ENCODE data around the gene RPL10.
"Not testable (repeated sequence)": the region's sequence is repeated elsewhere in the genome, so short reads cannot be mapped to it uniquely, and the experiment has no call there.

The RPL10 gene

DNA sequence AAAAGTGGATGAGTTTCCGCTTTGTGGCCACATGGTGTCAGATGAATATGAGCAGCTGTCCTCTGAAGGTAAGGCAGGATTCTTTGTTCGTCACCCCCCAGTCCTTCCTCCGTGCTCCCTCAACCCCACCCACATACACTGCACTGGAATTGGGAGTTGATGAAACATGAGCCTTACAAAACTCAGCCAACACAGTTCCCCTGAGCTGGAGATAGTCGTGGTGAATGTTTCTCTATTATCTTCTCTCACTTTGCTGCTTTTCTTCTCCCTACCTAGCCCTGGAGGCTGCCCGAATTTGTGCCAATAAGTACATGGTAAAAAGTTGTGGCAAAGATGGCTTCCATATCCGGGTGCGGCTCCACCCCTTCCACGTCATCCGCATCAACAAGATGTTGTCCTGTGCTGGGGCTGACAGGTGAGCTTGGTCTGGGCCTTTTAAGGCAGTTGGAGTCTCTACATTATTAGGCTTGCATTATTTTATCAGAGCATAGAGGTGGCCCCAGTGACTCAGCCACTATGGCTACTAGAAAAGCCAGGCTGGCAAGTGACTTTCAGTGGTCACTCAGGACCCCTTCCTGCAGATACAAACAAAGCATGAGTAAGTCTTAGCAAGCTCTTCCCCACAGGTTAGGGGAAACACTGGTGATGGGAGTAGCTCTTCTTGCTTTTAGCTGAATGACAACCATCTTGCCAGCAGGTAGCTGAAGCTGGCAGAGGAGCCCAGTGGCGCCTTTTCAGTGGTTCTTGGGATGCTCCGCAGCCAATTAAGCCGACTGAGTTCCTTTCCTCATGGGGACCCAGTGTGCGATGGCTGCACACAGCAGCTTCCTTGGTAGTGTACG, 1.6 kb downstream of the RPL10 start:
- DNase-seq (ENCODE audit: extremely low read depth in 1 of 2, low read depth in 1 of 2), result no peak

DNA sequence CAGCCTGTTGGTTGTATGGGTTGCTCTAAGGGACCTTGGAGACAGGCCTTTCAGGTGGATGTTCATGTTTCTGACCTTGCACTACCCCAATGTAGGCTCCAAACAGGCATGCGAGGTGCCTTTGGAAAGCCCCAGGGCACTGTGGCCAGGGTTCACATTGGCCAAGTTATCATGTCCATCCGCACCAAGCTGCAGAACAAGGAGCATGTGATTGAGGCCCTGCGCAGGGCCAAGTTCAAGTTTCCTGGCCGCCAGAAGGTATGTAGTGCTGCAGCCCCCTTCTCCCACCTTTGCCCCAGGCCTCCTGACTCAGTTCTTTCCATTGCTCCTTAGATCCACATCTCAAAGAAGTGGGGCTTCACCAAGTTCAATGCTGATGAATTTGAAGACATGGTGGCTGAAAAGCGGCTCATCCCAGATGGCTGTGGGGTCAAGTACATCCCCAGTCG, 2.2 kb downstream of the RPL10 start:
- DNase-seq (ENCODE audit: extremely low read depth in 1 of 2, low read depth in 1 of 2), result not testable (repeated sequence)

- DNase-seq (ENCODE audit: extremely low read depth in 1 of 2, low read depth in 1 of 2), result no peak
Observed at GRCh38 chrX:154401045-154401799, 3.0 kb downstream of the RPL10 start.

DNA sequence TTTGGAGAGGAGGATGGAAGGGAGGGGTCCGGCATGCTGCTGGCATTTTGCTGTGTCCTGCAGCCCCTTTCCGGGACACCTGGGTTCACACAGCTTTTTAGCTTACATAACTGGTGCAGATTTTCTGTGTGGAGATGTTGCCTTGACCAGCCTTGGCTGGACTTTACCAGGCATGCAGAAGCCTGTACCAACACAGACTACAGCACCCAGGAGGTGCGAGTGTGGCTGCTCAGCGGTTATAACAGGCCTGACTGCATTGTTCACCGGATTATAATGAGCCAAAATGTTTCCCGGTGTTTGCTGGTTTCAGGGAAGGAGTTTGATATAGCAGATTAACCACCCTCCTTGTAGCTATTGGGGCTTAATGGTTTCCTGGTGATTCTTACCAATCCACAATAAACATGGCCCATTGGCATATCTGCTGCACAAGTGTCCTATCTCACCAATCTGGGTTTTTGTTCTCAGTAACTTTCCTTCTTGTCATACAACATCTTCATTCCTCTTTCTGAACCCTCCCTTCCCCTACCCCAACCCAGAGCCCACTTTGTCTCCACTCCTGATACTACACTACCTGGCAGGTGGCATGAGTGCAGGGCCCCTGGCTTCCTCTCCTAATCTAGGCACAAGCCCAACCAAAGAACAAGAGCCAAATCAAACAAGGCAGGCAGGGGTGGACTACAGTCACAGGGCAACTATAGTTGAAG, 3.9 kb downstream of the RPL10 start:
- DNase-seq (ENCODE audit: extremely low read depth in 1 of 2, low read depth in 1 of 2), result no peak

DNA sequence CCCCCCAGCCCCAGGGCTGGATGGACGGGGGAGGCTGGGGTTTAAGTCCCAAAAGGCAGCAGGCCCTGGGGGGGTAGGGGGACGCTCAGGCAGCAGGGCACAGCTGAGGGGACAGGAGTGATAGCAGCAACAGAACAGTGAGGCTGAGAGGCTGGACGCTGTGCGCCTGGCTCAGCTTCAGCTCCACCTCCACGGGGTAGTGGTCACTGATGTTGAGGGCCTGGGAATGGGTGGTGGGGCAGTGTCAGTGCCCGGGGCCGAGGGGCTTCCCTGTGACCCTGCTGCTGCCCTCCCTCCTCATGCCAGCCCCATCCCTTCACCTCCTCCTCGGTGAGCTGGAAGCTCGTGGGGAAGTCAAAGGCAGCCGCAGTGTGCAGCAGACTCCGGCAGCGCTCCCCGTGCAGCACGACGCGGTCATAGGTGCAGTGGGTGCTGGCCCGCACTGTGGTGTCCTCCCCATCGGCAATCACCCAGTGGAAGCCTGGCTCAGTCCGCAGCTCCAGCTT, 4.5 kb downstream of the RPL10 start:
- DNase-seq (ENCODE audit: extremely low read depth in 1 of 2, low read depth in 1 of 2), result no peak

DNA sequence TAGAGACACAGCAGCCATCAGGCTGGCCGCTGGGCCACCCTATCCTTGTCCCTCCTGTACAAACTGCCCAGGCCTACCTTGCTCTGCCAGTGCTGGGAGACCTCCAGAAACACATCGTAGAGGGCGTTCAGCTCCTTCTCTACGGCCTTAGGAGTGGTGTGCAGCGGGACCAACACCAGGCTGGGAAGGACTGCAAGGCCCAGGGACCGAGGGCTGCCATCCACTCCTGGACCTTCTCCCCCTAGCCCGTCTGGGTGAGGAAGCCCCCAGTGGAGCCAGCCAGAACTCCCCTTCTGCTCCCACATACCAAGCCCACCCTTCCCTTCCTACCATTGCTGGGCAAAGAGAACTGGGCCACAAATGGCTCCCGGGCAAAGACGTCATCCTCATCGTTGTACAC, 5.0 kb downstream of the RPL10 start:
- no peak for DNase-seq (ENCODE audit: extremely low read depth in 1 of 2, low read depth in 1 of 2)

DNA sequence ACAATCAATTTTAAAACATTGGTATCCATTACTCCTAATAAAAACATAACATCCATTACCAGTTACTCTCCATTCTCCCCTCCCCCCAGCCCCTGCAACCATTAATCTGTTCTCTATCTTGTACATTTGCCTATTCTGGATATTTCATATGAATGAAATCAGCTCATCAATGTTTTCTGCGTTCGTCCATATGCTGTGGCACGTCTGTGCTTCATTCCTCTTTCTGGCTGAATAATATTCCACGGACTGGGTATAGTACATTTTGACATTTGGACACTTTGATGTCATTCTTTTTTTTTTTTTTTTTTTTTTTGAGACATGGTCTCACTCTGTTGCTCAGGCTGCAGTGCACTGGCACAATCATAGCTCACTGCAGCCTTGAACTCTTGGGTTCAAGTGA, 5.7 kb downstream of the RPL10 start:
- DNase-seq (ENCODE audit: extremely low read depth in 1 of 2, low read depth in 1 of 2), result no peak

GRCh38 chrX:154404625-154405192, 6.5 kb downstream of the RPL10 start:
- DNase-seq (ENCODE audit: extremely low read depth in 1 of 2, low read depth in 1 of 2), result no peak

- DNase-seq (ENCODE audit: extremely low read depth in 1 of 2, low read depth in 1 of 2), result no peak
Observed at GRCh38 chrX:154408659-154409221, 10.6 kb downstream of the RPL10 start.

- no peak for DNase-seq (ENCODE audit: extremely low read depth in 1 of 2, low read depth in 1 of 2)
Observed at GRCh38 chrX:154409222-154409871, 11.2 kb downstream of the RPL10 start, which contains the start of gene DNASE1L1. DNASE1L1 (minus strand) TSS chrX:154409254; CDS start chrX:154405568, 3,686 bp downstream.

DNA sequence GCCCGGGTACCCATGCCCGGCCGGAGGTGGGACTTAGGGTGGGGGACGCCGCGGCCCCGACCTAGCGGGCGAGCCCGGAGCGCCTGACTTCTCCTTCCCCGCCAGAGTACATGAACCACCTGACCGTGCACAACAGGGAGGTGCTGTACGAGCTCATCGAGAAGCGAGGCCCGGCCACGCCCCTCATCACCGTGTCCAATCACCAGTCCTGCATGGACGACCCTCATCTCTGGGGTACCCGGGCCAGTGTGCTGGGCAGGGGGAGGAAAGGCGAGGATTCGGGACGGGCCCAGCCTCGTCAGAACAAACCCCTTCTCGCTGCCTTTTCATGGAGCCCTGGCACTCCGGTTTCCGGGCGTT, 13.8 kb downstream of the RPL10 start:
- peak in 1 of 2 donors; percentile 33 for DNase-seq (ENCODE audit: extremely low read depth in 1 of 2, low read depth in 1 of 2)

- DNase-seq (ENCODE audit: extremely low read depth in 1 of 2, low read depth in 1 of 2), result no peak
Observed at GRCh38 chrX:154412468-154412867, 14.3 kb downstream of the RPL10 start.

- DNase-seq (ENCODE audit: extremely low read depth in 1 of 2, low read depth in 1 of 2), result no peak
Observed at GRCh38 chrX:154413142-154413541, 15.0 kb downstream of the RPL10 start.

GRCh38 chrX:154417157-154417556, 19.0 kb downstream of the RPL10 start:
- DNase-seq (ENCODE audit: extremely low read depth in 1 of 2, low read depth in 1 of 2), result no peak

DNA sequence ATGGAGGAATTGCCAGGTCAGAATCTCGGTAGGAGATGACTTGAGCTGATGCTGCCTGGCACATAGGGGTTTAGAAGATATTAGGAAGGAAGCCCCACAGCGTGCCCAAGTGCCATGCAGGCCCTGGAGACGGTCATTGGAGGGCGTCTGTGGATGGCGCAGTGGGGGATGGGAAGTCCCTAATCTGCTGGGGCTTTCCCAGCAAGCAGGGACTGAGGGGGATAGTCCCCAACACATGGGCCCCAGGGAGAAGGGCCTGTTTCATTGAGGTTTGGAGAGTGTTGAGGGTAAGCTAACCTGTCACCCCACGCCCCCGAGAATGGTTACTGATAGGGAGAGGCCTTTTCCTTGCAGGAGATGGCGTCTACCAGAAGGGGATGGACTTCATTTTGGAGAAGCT, 21.0 kb downstream of the RPL10 start:
- no peak for DNase-seq (ENCODE audit: extremely low read depth in 1 of 2, low read depth in 1 of 2)

DNA sequence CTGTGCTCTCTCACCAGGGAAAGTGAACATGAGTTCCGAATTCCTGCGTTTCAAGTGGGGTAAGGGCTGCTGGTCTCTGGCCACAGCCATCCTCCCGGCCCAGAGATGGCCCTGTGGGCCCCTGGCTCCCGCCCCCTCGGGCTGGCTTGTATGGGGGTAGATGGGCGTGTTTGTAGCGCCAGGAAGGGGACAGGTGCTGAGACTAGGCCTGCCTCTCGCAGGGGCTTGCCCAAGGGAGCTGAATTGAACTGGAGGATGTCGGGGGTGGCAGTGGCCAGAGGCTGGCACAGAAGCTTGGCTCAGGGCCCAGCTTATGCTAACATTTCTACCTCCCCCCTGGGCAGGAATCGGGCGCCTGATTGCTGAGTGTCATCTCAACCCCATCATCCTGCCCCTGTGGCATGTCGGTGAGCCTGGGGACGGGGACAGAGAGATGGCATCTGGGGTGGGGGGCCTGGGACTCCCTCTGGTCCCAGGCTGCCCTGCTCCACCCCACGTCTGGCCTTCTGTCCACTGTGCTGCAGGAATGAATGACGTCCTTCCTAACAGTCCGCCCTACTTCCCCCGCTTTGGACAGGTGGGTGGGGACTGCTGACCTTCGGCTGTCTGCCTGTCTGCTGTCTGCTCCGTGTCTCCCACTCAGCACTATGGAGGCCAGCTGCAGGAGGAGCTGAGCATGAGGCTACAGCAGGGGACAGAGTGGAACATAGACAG, 21.7 kb downstream of the RPL10 start:
- DNase-seq (ENCODE audit: extremely low read depth in 1 of 2, low read depth in 1 of 2), result no peak

GRCh38 chrX:154420402-154420756, 22.2 kb downstream of the RPL10 start:
- DNase-seq (ENCODE audit: extremely low read depth in 1 of 2, low read depth in 1 of 2), result no peak

- no peak for DNase-seq (ENCODE audit: extremely low read depth in 1 of 2, low read depth in 1 of 2)
Observed at GRCh38 chrX:154426916-154427770, 29.0 kb downstream of the RPL10 start.
